Stimulated activated CD4-positive, alpha-beta T cell treated with anti-CD3 and anti-CD28 coated beads, Interleukin-12 subunit alpha, Interleukin-12 subunit beta, amount 100 ng/mL, for 24 hours (primary cell): ENCODE data around the gene SSRP1.
A peak's percentile ranks its signal among the peaks of the same experiment; 100 is the strongest.
"Not testable (repeated sequence)": the region's sequence is repeated elsewhere in the genome, so short reads cannot be mapped to it uniquely, and the experiment has no call there.

Experiments used
- DNase-seq, 2 experiments: peaks; one replicate each; pipeline ENCODE4 v3.0.0-alpha.2; 2020; ENCODE audit warnings: low read depth in 2 of 2

The SSRP1 gene

GRCh38 chr11:57339328-57339727 lies 3.6 kb upstream of the SSRP1 start:
- no peak for DNase-seq

GRCh38 chr11:57338142-57338541 lies 2.5 kb upstream of the SSRP1 start, which contains the start of gene P2RX3:
TSS of gene P2RX3 (plus strand) at chr11:57338352. CDS start at chr11:57338551, 199 bp downstream.
- DNase-seq, result no peak

- DNase-seq, result not testable (repeated sequence)
Measured at GRCh38 chr11:57336856-57337255, 1.2 kb upstream of the SSRP1 start.

GRCh38 chr11:57336111-57336666 lies 497 bp upstream of the SSRP1 start:
- no peak for DNase-seq

- no peak for DNase-seq
Measured at GRCh38 chr11:57335023-57335342, 709 bp downstream of the SSRP1 start.

- no peak for DNase-seq
Measured at GRCh38 chr11:57332694-57333440, 2.8 kb downstream of the SSRP1 start.

- no peak for DNase-seq
Measured at GRCh38 chr11:57331720-57332119, 4.0 kb downstream of the SSRP1 start.

- no peak for DNase-seq
Measured at GRCh38 chr11:57330029-57330428, 5.7 kb downstream of the SSRP1 start.

- no peak for DNase-seq
Measured at GRCh38 chr11:57327721-57328120, 8.0 kb downstream of the SSRP1 start.

- DNase-seq, result no peak
Measured at GRCh38 chr11:57325735-57326048, 10.0 kb downstream of the SSRP1 start.

GRCh38 chr11:57324886-57325734 lies 10.6 kb downstream of the SSRP1 start, which contains the start of gene TNKS1BP1:
TSS of gene TNKS1BP1 (minus strand) at chr11:57324952. CDS start at chr11:57321885, 3,067 bp downstream.
- peak; percentile 86 to 89 for DNase-seq

- DNase-seq, result no peak
Measured at GRCh38 chr11:57324154-57324885, 11.4 kb downstream of the SSRP1 start.

- DNase-seq, result no peak
Measured at GRCh38 chr11:57323855-57324153, 11.9 kb downstream of the SSRP1 start.

- no peak for DNase-seq
Measured at GRCh38 chr11:57323167-57323854, 12.4 kb downstream of the SSRP1 start.

GRCh38 chr11:57322256-57323166 lies 13.2 kb downstream of the SSRP1 start:
- DNase-seq, result no peak

- no peak for DNase-seq
Measured at GRCh38 chr11:57321388-57322255, 14.1 kb downstream of the SSRP1 start.

GRCh38 chr11:57320719-57321387 lies 14.8 kb downstream of the SSRP1 start:
- no peak for DNase-seq

GRCh38 chr11:57320067-57320718 lies 15.5 kb downstream of the SSRP1 start:
- DNase-seq, result no peak

GRCh38 chr11:57318178-57318577 lies 17.5 kb downstream of the SSRP1 start:
- no peak for DNase-seq
